ENCODE data around the gene ST7. TPM values are rescaled to one million over a fixed set of nuclear protein-coding genes. Genes with fewer than 3 reads are reported as not detected.

ST7 gene
- total RNA-seq, 1 experiment from 2014 or later: 12.9 TPM

- Histone ChIP-seq H2BK12ac (ENCODE audit: insufficient read length, low read depth, low read length) (no peak overlapping the region), H3K27me3 (ENCODE audit: insufficient read depth, low read length) (no peaks in the 10 kb centered on the region), H4K20me1 (ENCODE audit: control insufficient read depth, insufficient read depth, insufficient read length) (no peaks in the 10 kb centered on the region), H4K8ac (replicated peaks; ENCODE audit: insufficient read length, low read depth, low read length) (no peak overlapping the region), H2BK5ac (ENCODE audit: insufficient read length, low read length) (no peak overlapping the region), H3K9ac (ENCODE audit: extremely low read depth, insufficient read length, low read length) (no peak overlapping the region), H2BK120ac (ENCODE audit: low read depth, low read length, poor library complexity, severe bottlenecking) (no peak overlapping the region), H2AK5ac (ENCODE audit: insufficient read length, low read length) (no peak overlapping the region), H3K56ac (ENCODE audit: insufficient read length, low read depth, low read length) (no peak overlapping the region), H3K27ac (ENCODE audit: insufficient read length, low read depth, low read length) (no peak overlapping the region), H3K4me1 (ENCODE audit: insufficient read depth, low read length) (peaks cover 8% of the 10 kb centered on the region; the same call in 1 of the 2 replicates), H3K9me3 (ENCODE audit: control insufficient read depth, low read depth, low read length) (no peaks in the 10 kb centered on the region), H4K91ac (ENCODE audit: insufficient read length, low read depth, low read length) (no peak overlapping the region), H3K79me1 (ENCODE audit: insufficient read depth, low read depth, low read length, poor library complexity, severe bottlenecking) (no peaks in the 10 kb centered on the region), H3K4me2 (ENCODE audit: insufficient read depth, insufficient read length, low read length) (no peak overlapping the region), H3K79me2 (ENCODE audit: insufficient read depth, low read length) (no peaks in the 10 kb centered on the region), H3K23me2 (ENCODE audit: insufficient read length, low read depth, low read length, poor library complexity, severe bottlenecking) (no peaks in the 10 kb centered on the region), H4K5ac (ENCODE audit: insufficient read length, low read depth, low read length) (no peak overlapping the region), H3T11ph (ENCODE audit: low read length) (no peak overlapping the region), H3K18ac (ENCODE audit: insufficient read length, low read depth, low read length) (no peak overlapping the region), H3K23ac (ENCODE audit: insufficient read length, low read depth, low read length) (no peak overlapping the region), H3K4ac (ENCODE audit: low read depth, low read length) (no peak overlapping the region), H2AFZ (ENCODE audit: low read length) (no peak overlapping the region), H3K14ac (ENCODE audit: insufficient read depth, low read length) (no peak overlapping the region), H2BK20ac (ENCODE audit: low read depth, low read length, poor library complexity, severe bottlenecking) (no peak overlapping the region), H2BK15ac (ENCODE audit: low read depth, low read length) (no peak overlapping the region)
- H3K4me1 Mint-ChIP-seq: peaks cover 0 to 3% of the 10 kb centered on the region in 2 experiments; a peak in 2 of 4 replicates
- no peaks in the 10 kb centered on the region for H3K27me3 Mint-ChIP-seq (ENCODE audit: low read depth)
- no peak for DNase-seq
- H3K27ac Mint-ChIP-seq: no peak overlapping the region
- no CpG with 5 or more reads among the region's 1 CpG for WGBS (ENCODE audit: extremely low coverage, insufficient read length, low lambda C conversion rate)
- H3K9me3 Mint-ChIP-seq: no peaks in the 10 kb centered on the region
- TF ChIP-seq CTCF (conservative IDR thresholded peaks at IDR 0.05): no peak
- no peaks in the 10 kb centered on the region for H3K36me3 Mint-ChIP-seq (ENCODE audit: insufficient read depth in 1 of 3, low read depth in 3 of 3)
- H3K4me3 Mint-ChIP-seq: no peak overlapping the region
Observed at GRCh38 chr7:117155694-117156093, 202.4 kb downstream of the ST7 start.
